ENCODE measurements around the gene IFIH1.

GRCh38 chr2:162242586-162243280 lies 75.8 kb downstream of the IFIH1 start:
- no peak for TF ChIP-seq PATZ1 (CRISPR knock-in tag; IDR thresholded peaks at IDR 0.05; ENCODE audit: borderline replicate concordance)
- TF ChIP-seq ARNTL (CRISPR knock-in tag; IDR thresholded peaks at IDR 0.05; ENCODE audit: borderline replicate concordance, low read depth): no peak
